ENCODE data around the gene GPC1.

DNA sequence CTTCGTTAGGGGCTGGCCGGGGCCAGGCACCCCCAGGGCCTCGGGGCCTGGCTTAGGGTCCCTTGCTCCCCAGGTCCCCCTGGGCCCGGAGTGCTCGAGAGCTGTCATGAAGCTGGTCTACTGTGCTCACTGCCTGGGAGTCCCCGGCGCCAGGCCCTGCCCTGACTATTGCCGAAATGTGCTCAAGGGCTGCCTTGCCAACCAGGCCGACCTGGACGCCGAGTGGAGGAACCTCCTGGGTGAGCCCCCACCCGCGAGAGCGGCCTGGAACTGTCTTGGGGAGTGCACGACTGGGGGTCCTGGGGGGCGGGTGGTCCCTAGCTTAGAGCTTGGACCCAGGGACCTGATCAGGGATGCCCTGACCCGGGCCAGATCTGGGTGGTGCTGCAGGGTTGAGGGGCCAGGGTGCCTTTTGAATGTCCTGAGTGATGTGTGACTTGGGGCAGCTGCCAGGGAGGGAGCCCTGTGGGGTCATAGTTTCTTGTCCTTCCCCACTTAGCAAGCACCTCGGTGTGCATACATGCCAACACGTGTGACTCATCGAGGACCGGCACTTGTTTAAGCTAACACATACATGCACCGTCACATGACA lies 27.9 kb downstream of the GPC1 start:
- TF ChIP-seq CTCF (IDR thresholded peaks at IDR 0.05; ENCODE audit: poor library complexity) (no peak), EZH2 (IDR thresholded peaks at IDR 0.05; ENCODE audit: borderline replicate concordance) (no peak)
